T1000 (cell line): ENCODE results near the gene PTPN5.
"Not testable (repeated sequence)": the region's sequence is repeated elsewhere in the genome, so short reads cannot be mapped to it uniquely, and the experiment has no call there.

Source experiments
- DNase-seq: peaks from one replicate; lab custom pipeline; 2025; ENCODE audit warnings: mixed read lengths; lab: John Stamatoyannopoulos, UW

PTPN5 gene

DNA sequence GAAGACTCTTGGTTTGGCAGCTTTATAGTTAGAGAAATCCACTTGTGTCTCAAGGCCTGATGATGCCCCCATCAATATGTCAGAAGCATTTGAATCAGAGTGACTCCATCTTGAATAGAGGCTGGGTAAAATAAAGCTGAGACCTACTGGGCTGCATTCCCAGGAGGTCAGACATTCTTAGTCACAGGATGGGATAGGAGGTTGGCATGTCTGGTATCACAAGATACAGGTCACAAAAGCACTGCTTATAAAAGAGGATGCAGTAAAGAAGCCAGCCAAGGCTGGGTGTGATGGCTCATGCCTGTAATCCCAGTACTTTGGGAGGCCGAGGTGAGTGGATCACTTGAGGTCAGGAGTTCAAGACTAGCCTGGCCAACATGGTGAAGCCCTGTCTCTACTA lies 109.6 kb downstream of the PTPN5 start:
- not testable (repeated sequence) for DNase-seq
